ENCODE results near the gene FGFRL1. TPM values are rescaled to one million over a fixed set of nuclear protein-coding genes. Genes with fewer than 3 reads are reported as not detected.
A peak's percentile ranks its signal among the peaks of the same experiment; 100 is the strongest.

Gene FGFRL1
- total RNA-seq, 4 donors from 2014 or later, result 59.0 to 93.9 (median 77.2) TPM

DNA sequence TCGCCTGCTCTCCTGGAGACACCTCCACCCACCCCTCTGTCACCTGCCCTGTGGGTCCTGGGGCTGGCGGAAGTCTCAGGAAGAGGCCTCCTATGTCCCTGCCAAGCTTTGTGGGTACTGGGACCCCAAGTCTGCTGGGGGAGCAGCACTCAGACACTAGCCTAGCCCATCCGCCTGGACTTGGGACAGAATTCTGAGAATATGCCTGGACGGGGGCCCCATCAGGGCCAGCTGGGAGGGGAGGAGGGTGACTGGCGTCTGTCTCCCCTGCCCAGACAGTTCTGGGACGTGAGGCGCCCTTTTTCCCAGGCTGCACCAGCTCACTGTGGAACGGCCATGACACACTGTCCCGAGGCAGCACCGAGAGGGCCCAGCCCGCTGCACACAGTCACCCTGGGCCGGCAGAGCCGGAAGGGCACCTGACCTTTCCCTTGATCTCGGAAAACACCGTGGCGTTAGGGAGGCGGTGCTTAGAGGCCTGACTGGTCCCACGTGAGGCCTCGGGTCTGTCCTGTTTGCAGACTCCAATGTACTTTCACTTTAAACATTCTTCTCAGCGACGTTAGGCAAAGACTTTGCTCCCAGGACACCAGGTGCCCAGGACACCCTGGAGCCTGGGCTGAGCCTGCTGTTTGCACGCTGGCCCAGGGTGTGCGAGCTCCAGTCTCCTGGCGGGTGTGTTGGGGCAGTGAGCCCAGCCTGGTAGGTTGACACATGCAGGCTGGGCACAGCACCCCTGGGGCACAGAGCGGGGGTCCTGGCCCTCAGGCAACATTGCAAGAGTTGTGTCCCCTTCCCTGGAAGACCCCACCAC, 18.9 kb upstream of the FGFRL1 start:
- Histone ChIP-seq H3K4me1 (peaks cover 3 to 15% of the 10 kb centered on the region in 2 donors), H3K27me3 (no peaks in the 10 kb centered on the region), H3K4me3 (replicated peaks in 1 of 3) (no peak overlapping the region), H3K27ac (no peak overlapping the region), H3K36me3 (no peaks in the 10 kb centered on the region), H3K9me3 (no peaks in the 10 kb centered on the region)
- DNase-seq, result peak; percentile 54 to 61
- no peak for TF ChIP-seq POLR2A (IDR thresholded peaks at IDR 0.05)
- TF ChIP-seq, protein P1, sequence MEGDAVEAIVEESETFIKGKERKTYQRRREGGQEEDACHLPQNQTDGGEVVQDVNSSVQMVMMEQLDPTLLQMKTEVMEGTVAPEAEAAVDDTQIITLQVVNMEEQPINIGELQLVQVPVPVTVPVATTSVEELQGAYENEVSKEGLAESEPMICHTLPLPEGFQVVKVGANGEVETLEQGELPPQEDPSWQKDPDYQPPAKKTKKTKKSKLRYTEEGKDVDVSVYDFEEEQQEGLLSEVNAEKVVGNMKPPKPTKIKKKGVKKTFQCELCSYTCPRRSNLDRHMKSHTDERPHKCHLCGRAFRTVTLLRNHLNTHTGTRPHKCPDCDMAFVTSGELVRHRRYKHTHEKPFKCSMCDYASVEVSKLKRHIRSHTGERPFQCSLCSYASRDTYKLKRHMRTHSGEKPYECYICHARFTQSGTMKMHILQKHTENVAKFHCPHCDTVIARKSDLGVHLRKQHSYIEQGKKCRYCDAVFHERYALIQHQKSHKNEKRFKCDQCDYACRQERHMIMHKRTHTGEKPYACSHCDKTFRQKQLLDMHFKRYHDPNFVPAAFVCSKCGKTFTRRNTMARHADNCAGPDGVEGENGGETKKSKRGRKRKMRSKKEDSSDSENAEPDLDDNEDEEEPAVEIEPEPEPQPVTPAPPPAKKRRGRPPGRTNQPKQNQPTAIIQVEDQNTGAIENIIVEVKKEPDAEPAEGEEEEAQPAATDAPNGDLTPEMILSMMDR (IDR thresholded peaks at IDR 0.05), result no peak
- intact Hi-C loops (cut with DNase I), result no loop called here
- WGBS, 2 donors, result 47 to 100% methylated on average over 1 to 22 of the region's 25 CpGs

DNA sequence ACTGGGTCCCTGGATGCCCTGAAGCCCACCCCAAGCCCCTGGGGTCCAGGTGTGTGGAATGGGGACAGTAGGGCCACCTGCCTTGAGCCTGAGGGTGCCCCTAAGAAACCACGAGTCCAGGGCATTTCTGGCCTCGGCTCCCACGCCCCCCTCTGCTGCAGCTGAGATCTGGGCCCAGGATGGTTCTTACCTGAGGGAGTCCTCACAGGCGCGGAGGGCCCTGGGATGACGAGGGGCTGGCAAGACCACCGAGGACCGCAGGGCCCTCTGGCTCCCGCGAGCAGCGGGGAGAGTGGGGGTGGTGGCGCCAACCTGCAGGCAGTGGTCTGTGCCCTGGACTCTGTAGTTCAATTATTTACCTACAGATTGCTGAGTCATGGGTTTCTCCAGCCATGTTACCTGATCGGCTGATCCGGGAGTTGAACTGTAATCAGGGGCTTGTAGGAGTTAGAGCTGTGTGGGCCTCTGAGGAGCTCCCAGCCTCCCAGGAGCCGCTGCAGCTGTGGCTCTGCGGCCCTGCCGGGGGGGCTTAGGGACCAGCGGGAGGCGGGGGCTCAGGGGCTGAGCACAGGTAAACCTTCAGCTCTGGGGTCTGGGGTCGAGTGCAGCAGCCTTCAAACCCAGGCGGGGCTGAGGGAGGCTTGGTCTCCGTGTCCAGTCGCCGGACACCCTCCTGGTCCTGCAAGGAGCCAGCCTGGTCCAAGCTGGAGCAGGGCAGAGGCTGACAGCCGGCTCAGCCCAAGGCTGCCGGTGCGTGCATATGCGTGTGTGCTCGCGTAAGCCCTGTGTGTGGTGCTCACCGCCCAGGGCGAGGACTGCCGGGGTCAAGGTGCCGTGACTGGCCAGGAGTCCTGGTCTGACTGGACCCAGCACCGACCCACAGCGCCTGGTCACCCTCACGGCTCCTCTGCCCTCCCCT, 18.1 kb upstream of the FGFRL1 start, which contains the start of gene SLC26A1:
SLC26A1 (minus strand) TSS at position 294 of the 919 bp plus-strand sequence. CDS start 1,701 bp downstream, outside the sequence.
- 88 to 95% methylated on average over 12 to 14 of the region's 37 CpGs for WGBS, 2 donors
- Histone ChIP-seq H3K27ac (no peak within 1 kb of the TSS), H3K4me1 (peaks cover 4 to 17% of the 10 kb centered on the region in 2 donors), H3K9me3 (no peaks in the 10 kb centered on the region), H3K36me3 (no peaks in the 10 kb centered on the region), H3K4me3 (replicated peaks in 1 of 3) (no peak within 1 kb of the TSS), H3K27me3 (no peaks in the 10 kb centered on the region)
- no peak for TF ChIP-seq POLR2A (IDR thresholded peaks at IDR 0.05)
- TF ChIP-seq, protein P1 (IDR thresholded peaks at IDR 0.05), result no peak
- DNase-seq, result no peak
- intact Hi-C loops (cut with DNase I), result no loop called here

DNA sequence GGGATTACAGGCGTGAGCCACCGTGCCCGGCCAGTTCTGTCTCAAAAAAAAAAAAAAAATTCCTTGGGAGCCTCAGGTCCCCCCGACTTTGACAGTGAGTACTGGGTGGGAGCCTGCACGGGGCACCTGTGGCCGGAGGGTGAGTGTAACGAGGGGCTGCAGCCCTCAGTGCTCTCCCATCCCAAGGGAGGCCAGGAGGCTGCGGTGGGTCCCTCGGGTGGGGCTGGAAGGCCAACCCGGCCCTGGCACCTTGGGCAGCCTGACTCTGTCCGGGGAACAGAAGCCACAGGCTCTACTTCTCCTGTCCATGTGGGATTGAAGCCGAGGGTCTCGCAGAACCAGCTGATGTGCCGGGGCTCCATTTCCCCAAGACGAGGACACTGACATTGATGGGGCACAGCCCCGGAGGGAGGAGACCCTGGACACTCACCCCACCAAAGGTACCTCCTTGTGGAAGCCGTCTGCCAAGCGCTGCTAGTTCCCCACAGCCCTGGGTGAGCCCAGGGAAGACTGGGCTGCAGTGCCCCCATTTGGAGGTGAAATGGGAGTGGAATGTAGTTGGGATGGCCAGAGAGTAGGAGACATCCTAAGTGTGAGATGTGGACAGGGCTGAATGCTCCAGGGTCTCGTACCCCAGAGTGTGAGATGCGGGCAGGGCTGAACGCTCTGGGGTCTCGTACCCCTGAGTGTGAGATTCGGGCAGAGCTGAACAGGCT, 16.0 kb upstream of the FGFRL1 start:
- intact Hi-C loops (cut with DNase I), result no loop called here
- H3K27me3 ChIP-seq, result no peaks in the 10 kb centered on the region
- no peak for TF ChIP-seq POLR2A (IDR thresholded peaks at IDR 0.05)
- TF ChIP-seq, protein P1 (IDR thresholded peaks at IDR 0.05), result no peak
- no peak overlapping the region for H3K27ac ChIP-seq
- H3K4me3 ChIP-seq (replicated peaks in 1 of 3), result no peak overlapping the region
- peaks cover 4 to 17% of the 10 kb centered on the region in 2 donors for H3K4me1 ChIP-seq
- no peaks in the 10 kb centered on the region for H3K36me3 ChIP-seq
- H3K9me3 ChIP-seq, result no peaks in the 10 kb centered on the region
- 88 to 93% methylated on average over 13 to 19 of the region's 23 CpGs for WGBS, 2 donors
- DNase-seq, result no peak

DNA sequence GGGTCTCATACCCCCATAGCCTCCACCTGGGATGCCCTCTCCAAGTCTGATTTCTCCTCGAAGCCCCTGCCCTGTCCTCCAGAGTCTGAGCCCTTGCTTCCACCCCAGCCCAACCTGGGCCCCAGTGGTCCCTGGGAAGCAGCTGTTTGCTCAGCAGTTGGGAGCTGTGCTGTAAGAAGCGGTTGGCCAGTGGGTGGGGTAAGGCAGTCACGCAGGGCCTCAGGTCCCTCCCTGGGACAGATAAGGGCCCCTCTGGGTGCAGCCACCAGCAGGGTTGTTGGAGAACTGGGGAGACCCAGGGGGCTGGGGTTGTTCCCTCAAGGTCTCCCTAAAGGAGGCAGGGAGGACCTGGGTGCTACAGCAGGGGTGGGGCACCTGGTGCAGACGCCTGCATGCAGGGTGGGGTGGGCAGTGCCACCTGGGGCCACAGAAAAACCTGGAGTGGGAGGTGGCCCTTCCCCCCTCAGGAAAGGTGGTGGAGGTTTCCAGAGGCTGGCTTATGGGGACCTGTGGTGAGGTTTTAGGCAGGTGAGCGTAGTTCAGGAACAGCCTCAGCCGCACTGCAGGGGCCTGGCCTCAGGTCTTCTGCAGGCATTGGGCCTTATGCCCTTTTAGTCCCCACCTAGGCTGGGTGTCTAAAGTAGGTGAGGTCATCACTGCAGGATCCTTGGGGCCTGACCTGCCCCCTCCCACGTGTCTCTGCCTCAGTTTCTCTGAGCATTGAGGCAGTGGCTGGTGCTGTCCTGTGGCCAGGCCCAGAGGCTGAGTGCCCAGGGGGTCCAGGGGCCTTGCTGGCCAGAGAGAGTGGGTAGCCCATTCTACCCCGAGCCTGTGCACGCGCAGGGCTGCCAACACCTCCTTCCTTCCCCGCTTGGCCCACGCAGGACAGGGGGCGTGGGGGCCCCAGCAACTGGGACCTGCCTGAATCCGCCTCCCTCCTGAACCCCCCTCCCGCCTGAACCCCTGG, 15.1 kb upstream of the FGFRL1 start:
- Histone ChIP-seq H3K27me3 (no peaks in the 10 kb centered on the region), H3K4me3 (replicated peaks in 1 of 3) (no peak overlapping the region), H3K4me1 (peaks cover 4 to 17% of the 10 kb centered on the region in 2 donors), H3K27ac (no peak overlapping the region), H3K9me3 (no peaks in the 10 kb centered on the region), H3K36me3 (no peaks in the 10 kb centered on the region)
- 69 to 77% methylated on average over 13 to 14 of the region's 15 CpGs for WGBS, 2 donors
- TF ChIP-seq, protein P1 (IDR thresholded peaks at IDR 0.05), result no peak
- no peak for TF ChIP-seq POLR2A (IDR thresholded peaks at IDR 0.05)
- no peak for DNase-seq
- intact Hi-C loops (cut with DNase I), result no loop called here
